ENCODE measurements around the gene LEKR1.

The LEKR1 gene

GRCh38 chr3:156974931-156975330 is 148.8 kb downstream of the LEKR1 start:
- no peak for TF ChIP-seq CTCF (IDR thresholded peaks at IDR 0.05; ENCODE audit: control insufficient read depth, insufficient read depth, low read depth, low read length, missing control alignments)
- no peak overlapping the region for H3K4me3 ChIP-seq (ENCODE audit: control insufficient read depth, low read depth, low read length)
- DNase-seq (ENCODE audit: low read depth) = no peak

DNA sequence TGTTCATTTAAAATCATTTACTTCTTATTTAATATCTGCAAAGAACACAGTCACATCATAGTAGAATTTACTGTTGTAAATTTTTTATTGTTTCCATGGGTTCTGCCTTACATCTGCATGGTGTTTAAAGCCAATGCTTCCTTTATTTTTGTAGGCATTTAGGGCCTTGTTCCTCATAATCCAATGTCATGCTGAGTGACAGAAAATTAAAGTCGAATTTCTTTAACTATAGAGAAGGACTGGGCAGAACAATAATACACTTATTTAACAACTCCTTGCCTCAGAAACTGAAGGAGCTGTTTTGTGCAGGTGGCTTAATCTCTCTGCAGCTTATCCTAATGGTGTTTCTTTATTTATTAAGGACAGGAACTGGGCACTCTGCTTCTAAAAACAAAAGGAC is 149.6 kb downstream of the LEKR1 start:
- no peak overlapping the region for H3K4me3 ChIP-seq (ENCODE audit: control insufficient read depth, low read depth, low read length)
- DNase-seq (ENCODE audit: low read depth) = no peak
- no peak for TF ChIP-seq CTCF (IDR thresholded peaks at IDR 0.05; ENCODE audit: control insufficient read depth, insufficient read depth, low read depth, low read length, missing control alignments)

DNA sequence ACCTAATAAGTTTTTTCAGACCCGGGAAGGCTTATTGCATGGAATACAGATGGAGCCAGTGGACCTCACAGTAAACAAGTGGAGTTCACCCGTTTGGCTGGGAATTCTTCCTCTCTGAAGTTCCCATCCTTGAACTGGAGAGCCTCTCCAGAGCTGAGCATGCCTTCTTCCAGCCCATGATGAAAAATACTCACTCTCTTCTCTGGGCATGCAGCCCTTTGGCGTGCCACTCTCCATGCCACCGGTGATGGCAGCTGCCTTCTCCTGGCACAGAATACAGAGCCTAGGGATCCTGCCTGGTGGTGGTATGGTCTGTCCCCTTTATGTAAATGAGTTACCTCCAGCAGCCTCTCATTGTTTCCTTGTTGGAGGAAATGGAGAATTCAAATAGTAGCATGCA is 150.8 kb downstream of the LEKR1 start:
- no peak for DNase-seq (ENCODE audit: low read depth)
- TF ChIP-seq CTCF (IDR thresholded peaks at IDR 0.05; ENCODE audit: control insufficient read depth, insufficient read depth, low read depth, low read length, missing control alignments) = no peak

GRCh38 chr3:156978481-156978961 is 152.4 kb downstream of the LEKR1 start:
- no peak for DNase-seq (ENCODE audit: low read depth)
- H3K4me3 ChIP-seq (ENCODE audit: control insufficient read depth, low read depth, low read length) = no peak overlapping the region
- no peak for TF ChIP-seq CTCF (IDR thresholded peaks at IDR 0.05; ENCODE audit: control insufficient read depth, insufficient read depth, low read depth, low read length, missing control alignments)

More for the DNA sequence above, 150.8 kb downstream of the LEKR1 start:
- H3K4me3 ChIP-seq (ENCODE audit: control insufficient read depth, low read depth, low read length) = no peak overlapping the region

- no peak for TF ChIP-seq CTCF (IDR thresholded peaks at IDR 0.05; ENCODE audit: control insufficient read depth, insufficient read depth, low read depth, low read length, missing control alignments)
- no peak overlapping the region for H3K4me3 ChIP-seq (ENCODE audit: control insufficient read depth, low read depth, low read length)
Observed at GRCh38 chr3:156981005-156981404, 154.9 kb downstream of the LEKR1 start.

DNA sequence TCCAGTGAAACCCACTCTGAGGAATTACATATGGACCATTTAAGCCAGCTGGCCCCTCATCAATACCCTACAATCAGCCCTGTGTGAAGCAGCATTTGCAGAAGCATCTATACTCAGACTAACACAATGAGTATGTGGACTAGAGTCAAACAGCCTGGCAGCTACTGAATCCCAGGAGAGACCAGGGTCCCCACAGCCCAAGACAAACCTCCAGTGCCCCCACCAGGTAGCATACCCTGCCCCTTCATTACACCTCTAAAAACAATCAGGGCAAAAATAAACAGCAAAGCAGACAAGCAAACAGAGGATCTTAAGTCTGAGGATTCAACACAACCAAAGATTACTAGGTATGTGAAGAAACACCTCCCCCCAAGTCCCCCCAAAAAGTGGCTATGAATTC is 157.4 kb downstream of the LEKR1 start:
- no peak for TF ChIP-seq CTCF (IDR thresholded peaks at IDR 0.05; ENCODE audit: control insufficient read depth, insufficient read depth, low read depth, low read length, missing control alignments)
- no peak overlapping the region for H3K4me3 ChIP-seq (ENCODE audit: control insufficient read depth, low read depth, low read length)
- DNase-seq (ENCODE audit: low read depth) = no peak

More at GRCh38 chr3:156981005-156981404, 154.9 kb downstream of the LEKR1 start:
- DNase-seq (ENCODE audit: low read depth) = no peak

- TF ChIP-seq CTCF (IDR thresholded peaks at IDR 0.05; ENCODE audit: control insufficient read depth, insufficient read depth, low read depth, low read length, missing control alignments) = no peak
- no peak overlapping the region for H3K4me3 ChIP-seq (ENCODE audit: control insufficient read depth, low read depth, low read length)
- DNase-seq (ENCODE audit: low read depth) = no peak
Observed at GRCh38 chr3:156985711-156986110, 159.6 kb downstream of the LEKR1 start.

Measured in AG09309 (cell line).